WTC11 (cell line): Measurements from ENCODE around the gene ZNF366. TPM values are rescaled to one million over a fixed set of nuclear protein-coding genes. Genes with fewer than 3 reads are reported as not detected.

Experiments used
- ATAC-seq: fragments of 200-7000 bp; cut with Tn5 transposase; 2 replicates; pipeline ENCODE4 v1.10.0; 2021; ENCODE audit warnings: mild to moderate bottlenecking, moderate library complexity
- CTCF ChIA-PET: fragments of 300-600 bp; sonication (Branson Sonifier 250); formaldehyde crosslinking; loops from one replicate; lab custom pipeline; 2021; ENCODE audit warnings: antibody characterized with exemption; lab: Charles Lee
- POLR2A ChIA-PET: fragments of 350-600 bp; sonication (Branson Sonifier 250); formaldehyde crosslinking; loops from one replicate; lab custom pipeline; 2021; ENCODE audit warnings: antibody characterized with exemption; lab: Charles Lee
- DNase-seq: peaks from one replicate; pipeline ENCODE4 v3.0.0; 2021; ENCODE audit warnings: low spot score
- H3K27ac Mint-ChIP-seq: 2 replicates; pipeline ENCODE4 v1.8.0; 2021; ENCODE audit warnings: mixed read lengths
- H3K27me3 Mint-ChIP-seq: 2 replicates; pipeline ENCODE4 v1.8.0; 2021; ENCODE audit warnings: low read depth, mild to moderate bottlenecking, moderate library complexity, mixed read lengths
- H3K36me3 Mint-ChIP-seq: 2 replicates; pipeline ENCODE4 v1.8.0; 2021; ENCODE audit warnings: mixed read lengths
- H3K4me1 Mint-ChIP-seq: 2 replicates; pipeline ENCODE4 v1.8.0; 2022; ENCODE audit warnings: mixed read lengths
- H3K4me3 Mint-ChIP-seq: 2 replicates; pipeline ENCODE4 v1.8.0; 2021; ENCODE audit warnings: mild to moderate bottlenecking, moderate library complexity, mixed read lengths
- H3K9me3 Mint-ChIP-seq: 2 replicates; pipeline ENCODE4 v1.8.0; 2021; ENCODE audit warnings: mixed read lengths
- AR ChIP-seq: fragments of 250-450 bp; sonication (Bioruptor Pico); IDR thresholded peaks from 2 replicates; pipeline ENCODE4 v1.9.0; 2021; ENCODE audit warnings: mild to moderate bottlenecking
- ATF2 ChIP-seq: sonication (generic); formaldehyde crosslinking; IDR thresholded peaks from 2 replicates; pipeline ENCODE4 v1.8.1; 2022; ENCODE audit warnings: low read depth, missing genetic modification reagents, borderline replicate concordance
- CBFB ChIP-seq: sonication (generic); formaldehyde crosslinking; IDR thresholded peaks from 2 replicates; pipeline ENCODE4 v1.8.1; 2022; ENCODE audit warnings: mild to moderate bottlenecking, low read depth, missing genetic modification reagents
- CREB1 ChIP-seq: sonication (generic); formaldehyde crosslinking; IDR thresholded peaks from 2 replicates; pipeline ENCODE4 v1.8.0; 2023; ENCODE audit warnings: mild to moderate bottlenecking, missing genetic modification reagents
- ELF4 ChIP-seq: sonication (generic); formaldehyde crosslinking; IDR thresholded peaks from 2 replicates; pipeline ENCODE4 v1.8.1; 2022; ENCODE audit warnings: low read depth, mild to moderate bottlenecking, moderate library complexity, missing genetic modification reagents
- HMGA2 ChIP-seq: fragments of 250-450 bp; sonication (Bioruptor Pico); IDR thresholded peaks from 2 replicates; pipeline ENCODE4 v1.4.0; 2021; ENCODE audit warnings: mild to moderate bottlenecking, moderate library complexity
- IRF2 ChIP-seq: sonication (generic); formaldehyde crosslinking; IDR thresholded peaks from 2 replicates; pipeline ENCODE4 v1.8.0; 2022; ENCODE audit warnings: low read depth, missing genetic modification reagents, borderline replicate concordance
- JUN ChIP-seq: sonication (generic); formaldehyde crosslinking; IDR thresholded peaks from 2 replicates; pipeline ENCODE4 v1.8.0; 2023; ENCODE audit warnings: mild to moderate bottlenecking, missing genetic modification reagents
- KAT7 ChIP-seq: sonication (generic); formaldehyde crosslinking; IDR thresholded peaks from 2 replicates; pipeline ENCODE4 v1.8.1; 2023; ENCODE audit warnings: missing genetic modification reagents, mild to moderate bottlenecking, borderline replicate concordance
- NFATC4 ChIP-seq: fragments of 250-450 bp; sonication (Bioruptor Pico); IDR thresholded peaks from 2 replicates; pipeline ENCODE4 v1.9.0; 2021; ENCODE audit warnings: mild to moderate bottlenecking
- OVOL2 ChIP-seq: fragments of 250-450 bp; sonication (Bioruptor Pico); IDR thresholded peaks from 2 replicates; pipeline ENCODE4 v1.9.0; 2021; ENCODE audit warnings: mild to moderate bottlenecking, borderline replicate concordance
- RELA ChIP-seq: sonication (generic); formaldehyde crosslinking; IDR thresholded peaks from 2 replicates; pipeline ENCODE4 v1.8.1; 2022; ENCODE audit warnings: missing genetic modification reagents, mild to moderate bottlenecking, borderline replicate concordance
- SP1 ChIP-seq: sonication (generic); formaldehyde crosslinking; conservative IDR thresholded peaks from 2 replicates; pipeline ENCODE4 v1.8.1; 2022; ENCODE audit warnings: missing genetic modification reagents
- STAT6 ChIP-seq: sonication (generic); formaldehyde crosslinking; conservative IDR thresholded peaks from 2 replicates; pipeline ENCODE4 v1.8.1; 2023; ENCODE audit warnings: mild to moderate bottlenecking, low read depth, missing genetic modification reagents, moderate library complexity
- TEAD1 ChIP-seq: sonication (generic); formaldehyde crosslinking; IDR thresholded peaks from 2 replicates; pipeline ENCODE4 v1.8.0; 2022; ENCODE audit warnings: mild to moderate bottlenecking, missing genetic modification reagents
- ZBTB21 ChIP-seq: sonication (generic); formaldehyde crosslinking; IDR thresholded peaks from 2 replicates; pipeline ENCODE4 v1.8.1; 2023; ENCODE audit warnings: mild to moderate bottlenecking, missing genetic modification reagents, borderline replicate concordance
- ZNF232 ChIP-seq: sonication (generic); formaldehyde crosslinking; IDR thresholded peaks from 2 replicates; pipeline ENCODE4 v1.8.0; 2022; ENCODE audit warnings: mild to moderate bottlenecking, missing genetic modification reagents
- ZNF263 ChIP-seq: sonication (generic); formaldehyde crosslinking; IDR thresholded peaks from 2 replicates; pipeline ENCODE4 v1.8.1; 2022; ENCODE audit warnings: low read depth, mild to moderate bottlenecking, moderate library complexity, missing genetic modification reagents
- total RNA-seq: library from RNA; stranded (reverse); gene quantifications from 3 replicates; pipeline ENCODE4 v1.2.3, GENCODE V29; 2021
- TF ChIP-seq, protein P1 (sequence below): sonication (generic); formaldehyde crosslinking; IDR thresholded peaks from 2 replicates; pipeline ENCODE4 v1.8.0; 2022; ENCODE audit warnings: missing genetic modification reagents
- TF ChIP-seq, protein P2 (sequence below): sonication (generic); formaldehyde crosslinking; IDR thresholded peaks from 2 replicates; pipeline ENCODE4 v1.8.0; 2022; ENCODE audit warnings: mild to moderate bottlenecking, missing genetic modification reagents

Gene ZNF366
- total RNA-seq, 1 experiment from 2014 or later: not detected

DNA sequence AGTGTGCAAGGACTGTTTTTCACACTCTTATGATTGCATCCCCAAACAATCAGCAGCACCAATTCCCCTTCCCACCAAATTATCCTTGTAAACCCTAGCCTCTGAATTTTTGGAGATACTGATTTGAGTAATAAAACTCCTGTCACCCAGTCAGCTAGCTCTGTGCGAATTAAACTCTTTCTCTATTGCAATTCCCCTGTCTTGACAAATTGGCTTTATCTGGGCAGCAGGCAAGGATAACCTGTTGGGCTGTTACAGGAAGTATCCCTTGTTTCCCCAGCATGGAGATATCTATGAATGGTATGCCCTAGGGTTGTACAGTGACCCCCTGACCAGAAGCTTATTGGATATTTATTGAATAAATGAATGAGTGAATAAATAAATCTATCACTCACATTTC lies 106.3 kb downstream of the ZNF366 start:
- no peak for TF ChIP-seq CREB1 (CRISPR knock-in tag)
- ATAC-seq (no peak), DNase-seq (no peak)
- H3K9me3 Mint-ChIP-seq: peaks cover 39% of the 10 kb centered on the region
- H3K36me3 Mint-ChIP-seq: peaks cover 17% of the 10 kb centered on the region
- peaks cover 4% of the 10 kb centered on the region; the same call in 1 of the 2 replicates for H3K27me3 Mint-ChIP-seq
- POLR2A ChIA-PET: no interaction called here
- no peak overlapping the region for H3K4me3 Mint-ChIP-seq
- no peak overlapping the region for H3K27ac Mint-ChIP-seq
- peaks cover 12% of the 10 kb centered on the region for H3K4me1 Mint-ChIP-seq
- CTCF ChIA-PET: no interaction called here

- Mint-ChIP-seq H3K27ac (no peak overlapping the region), H3K27me3 (peaks cover 4% of the 10 kb centered on the region; the same call in 1 of the 2 replicates), H3K9me3 (peaks cover 22% of the 10 kb centered on the region), H3K4me1 (peaks cover 12% of the 10 kb centered on the region), H3K36me3 (peaks cover 17% of the 10 kb centered on the region), H3K4me3 (no peak overlapping the region)
- TF ChIP-seq KAT7 (CRISPR knock-in tag) (no peak), NFATC4 (CRISPR knock-in tag) (no peak), IRF2 (CRISPR knock-in tag) (no peak), ZNF232 (CRISPR knock-in tag) (no peak), OVOL2 (no peak), CREB1 (CRISPR knock-in tag) (no peak), ATF2 (CRISPR knock-in tag) (no peak), CBFB (CRISPR knock-in tag) (no peak)
- TF ChIP-seq, protein P1, sequence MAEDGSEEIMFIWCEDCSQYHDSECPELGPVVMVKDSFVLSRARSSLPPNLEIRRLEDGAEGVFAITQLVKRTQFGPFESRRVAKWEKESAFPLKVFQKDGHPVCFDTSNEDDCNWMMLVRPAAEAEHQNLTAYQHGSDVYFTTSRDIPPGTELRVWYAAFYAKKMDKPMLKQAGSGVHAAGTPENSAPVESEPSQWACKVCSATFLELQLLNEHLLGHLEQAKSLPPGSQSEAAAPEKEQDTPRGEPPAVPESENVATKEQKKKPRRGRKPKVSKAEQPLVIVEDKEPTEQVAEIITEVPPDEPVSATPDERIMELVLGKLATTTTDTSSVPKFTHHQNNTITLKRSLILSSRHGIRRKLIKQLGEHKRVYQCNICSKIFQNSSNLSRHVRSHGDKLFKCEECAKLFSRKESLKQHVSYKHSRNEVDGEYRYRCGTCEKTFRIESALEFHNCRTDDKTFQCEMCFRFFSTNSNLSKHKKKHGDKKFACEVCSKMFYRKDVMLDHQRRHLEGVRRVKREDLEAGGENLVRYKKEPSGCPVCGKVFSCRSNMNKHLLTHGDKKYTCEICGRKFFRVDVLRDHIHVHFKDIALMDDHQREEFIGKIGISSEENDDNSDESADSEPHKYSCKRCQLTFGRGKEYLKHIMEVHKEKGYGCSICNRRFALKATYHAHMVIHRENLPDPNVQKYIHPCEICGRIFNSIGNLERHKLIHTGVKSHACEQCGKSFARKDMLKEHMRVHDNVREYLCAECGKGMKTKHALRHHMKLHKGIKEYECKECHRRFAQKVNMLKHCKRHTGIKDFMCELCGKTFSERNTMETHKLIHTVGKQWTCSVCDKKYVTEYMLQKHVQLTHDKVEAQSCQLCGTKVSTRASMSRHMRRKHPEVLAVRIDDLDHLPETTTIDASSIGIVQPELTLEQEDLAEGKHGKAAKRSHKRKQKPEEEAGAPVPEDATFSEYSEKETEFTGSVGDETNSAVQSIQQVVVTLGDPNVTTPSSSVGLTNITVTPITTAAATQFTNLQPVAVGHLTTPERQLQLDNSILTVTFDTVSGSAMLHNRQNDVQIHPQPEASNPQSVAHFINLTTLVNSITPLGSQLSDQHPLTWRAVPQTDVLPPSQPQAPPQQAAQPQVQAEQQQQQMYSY: no peak
- ChIA-PET POLR2A (no interaction called here), CTCF (no interaction called here)
- ATAC-seq (peak; percentile 39; the same call in 1 of the 2 replicates), DNase-seq (no peak)
Measured at GRCh38 chr5:72397836-72398235, 109.4 kb downstream of the ZNF366 start.

DNA sequence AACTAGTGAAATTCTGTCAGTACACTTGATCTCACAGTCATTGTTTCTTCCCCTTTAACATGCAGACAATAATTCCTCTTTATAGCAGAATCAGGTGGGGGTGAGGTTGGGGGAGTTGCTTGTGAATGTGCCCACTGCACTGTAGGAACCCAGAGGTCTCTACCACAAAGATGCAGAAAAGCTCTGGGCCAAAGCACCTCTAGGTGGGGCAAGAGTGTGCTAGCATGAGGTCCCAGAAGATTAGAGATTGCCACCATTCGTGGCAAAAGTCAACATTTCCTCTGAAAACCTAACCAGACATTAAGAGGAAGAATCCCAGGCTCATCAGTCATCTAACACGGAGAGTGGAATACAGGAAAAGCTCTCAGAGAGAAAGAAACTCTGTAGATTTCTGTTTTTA lies 112.5 kb downstream of the ZNF366 start:
- Mint-ChIP-seq H3K27me3 (no peaks in the 10 kb centered on the region), H3K27ac (no peak overlapping the region), H3K4me3 (no peak overlapping the region), H3K36me3 (no peaks in the 10 kb centered on the region), H3K4me1 (peaks cover 12% of the 10 kb centered on the region), H3K9me3 (no peaks in the 10 kb centered on the region)
- DNase-seq (no peak), ATAC-seq (no peak; the same call in 1 of the 2 replicates)
- TF ChIP-seq, protein P2, sequence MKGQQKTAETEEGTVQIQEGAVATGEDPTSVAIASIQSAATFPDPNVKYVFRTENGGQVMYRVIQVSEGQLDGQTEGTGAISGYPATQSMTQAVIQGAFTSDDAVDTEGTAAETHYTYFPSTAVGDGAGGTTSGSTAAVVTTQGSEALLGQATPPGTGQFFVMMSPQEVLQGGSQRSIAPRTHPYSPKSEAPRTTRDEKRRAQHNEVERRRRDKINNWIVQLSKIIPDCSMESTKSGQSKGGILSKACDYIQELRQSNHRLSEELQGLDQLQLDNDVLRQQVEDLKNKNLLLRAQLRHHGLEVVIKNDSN (CRISPR knock-in tag): no peak
- no peak for TF ChIP-seq STAT6 (CRISPR knock-in tag)
- no peak for TF ChIP-seq SP1 (CRISPR knock-in tag)
- TF ChIP-seq JUN (CRISPR knock-in tag): no peak
- TF ChIP-seq ZBTB21: no peak
- no peak for TF ChIP-seq ELF4
- no peak for TF ChIP-seq AR (CRISPR knock-in tag)
- TF ChIP-seq CREB1 (CRISPR knock-in tag): no peak
- TF ChIP-seq TEAD1 (CRISPR knock-in tag): no peak
- no peak for TF ChIP-seq HMGA2
- TF ChIP-seq ZNF263 (CRISPR knock-in tag): no peak
- TF ChIP-seq RELA (CRISPR knock-in tag): no peak
- ChIA-PET POLR2A (interaction anchor here (0.5 kb wide), 1 partner anchor 624 kb away, joined by 3 read pairs; no protein-coding TSS in a partner anchor), CTCF (interaction anchor here (1.5 kb wide), 1 partner anchor 28 kb away, joined by 3 read pairs; no protein-coding TSS in a partner anchor)
